PFSK-1 (cell line): Measurements from ENCODE around the gene ERC2.

Experiments used
- FOXP2 ChIP-seq: optimal IDR thresholded peaks from 2 replicates; pipeline ENCODE3; 2011; ENCODE audit warnings: borderline replicate concordance, control low read depth, inconsistent platforms; ENCODE audit not compliant: insufficient read depth; ENCODE audit errors: extremely low read length, extremely low read depth
- POLR2AphosphoS5 ChIP-seq: IDR thresholded peaks from 2 replicates; pipeline ENCODE4 v1.6.1; 2012; ENCODE audit warnings: low read depth, mild to moderate bottlenecking, control low read depth, low read length, moderate library complexity
- SIN3A ChIP-seq: IDR thresholded peaks from 2 replicates; pipeline ENCODE4 v1.6.1; 2012; ENCODE audit warnings: mild to moderate bottlenecking, low read length, moderate library complexity, borderline replicate concordance; ENCODE audit not compliant: insufficient read depth
- TAF1 ChIP-seq: IDR thresholded peaks from 2 replicates; pipeline ENCODE4 v1.6.1; 2012; ENCODE audit warnings: low read length, control low read depth, borderline replicate concordance; ENCODE audit not compliant: insufficient read depth
- TF ChIP-seq, protein P1 (sequence below), 2 experiments: IDR thresholded peaks; 2 replicates each; pipeline versions ENCODE4 v1.6.1 to v1.8.0; 2011 to 2012; ENCODE audit warnings: low read depth in 2 of 2, low read length in 2 of 2, control low read depth in 1 of 2, inconsistent platforms in 1 of 2, mild to moderate bottlenecking in 1 of 2, moderate library complexity in 1 of 2; ENCODE audit not compliant: insufficient read depth in 1 of 2

ERC2 gene

DNA sequence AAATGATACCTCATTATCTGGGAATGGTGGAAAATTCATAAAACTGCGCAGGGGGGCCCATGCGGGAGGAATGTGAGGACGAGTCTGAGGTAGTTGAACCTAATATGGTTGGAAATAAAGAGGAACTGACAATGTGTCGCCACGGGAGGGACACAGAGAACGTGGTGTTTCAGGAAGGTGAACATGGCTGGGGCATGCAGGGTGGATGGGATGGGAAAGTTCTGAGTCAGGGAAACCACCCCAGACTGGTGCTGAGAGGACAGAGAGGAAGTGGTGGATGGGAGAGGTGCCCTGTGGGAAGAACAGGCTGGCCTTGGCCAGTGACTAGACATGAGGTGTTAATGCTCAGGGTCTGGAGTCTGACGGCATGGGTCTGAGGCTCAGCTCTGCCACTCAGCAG is 844.0 kb downstream of the ERC2 start:
- TF ChIP-seq POLR2AphosphoS5 = no peak
- no peak for TF ChIP-seq FOXP2
- TF ChIP-seq SIN3A = no peak
- TF ChIP-seq, protein P1, sequence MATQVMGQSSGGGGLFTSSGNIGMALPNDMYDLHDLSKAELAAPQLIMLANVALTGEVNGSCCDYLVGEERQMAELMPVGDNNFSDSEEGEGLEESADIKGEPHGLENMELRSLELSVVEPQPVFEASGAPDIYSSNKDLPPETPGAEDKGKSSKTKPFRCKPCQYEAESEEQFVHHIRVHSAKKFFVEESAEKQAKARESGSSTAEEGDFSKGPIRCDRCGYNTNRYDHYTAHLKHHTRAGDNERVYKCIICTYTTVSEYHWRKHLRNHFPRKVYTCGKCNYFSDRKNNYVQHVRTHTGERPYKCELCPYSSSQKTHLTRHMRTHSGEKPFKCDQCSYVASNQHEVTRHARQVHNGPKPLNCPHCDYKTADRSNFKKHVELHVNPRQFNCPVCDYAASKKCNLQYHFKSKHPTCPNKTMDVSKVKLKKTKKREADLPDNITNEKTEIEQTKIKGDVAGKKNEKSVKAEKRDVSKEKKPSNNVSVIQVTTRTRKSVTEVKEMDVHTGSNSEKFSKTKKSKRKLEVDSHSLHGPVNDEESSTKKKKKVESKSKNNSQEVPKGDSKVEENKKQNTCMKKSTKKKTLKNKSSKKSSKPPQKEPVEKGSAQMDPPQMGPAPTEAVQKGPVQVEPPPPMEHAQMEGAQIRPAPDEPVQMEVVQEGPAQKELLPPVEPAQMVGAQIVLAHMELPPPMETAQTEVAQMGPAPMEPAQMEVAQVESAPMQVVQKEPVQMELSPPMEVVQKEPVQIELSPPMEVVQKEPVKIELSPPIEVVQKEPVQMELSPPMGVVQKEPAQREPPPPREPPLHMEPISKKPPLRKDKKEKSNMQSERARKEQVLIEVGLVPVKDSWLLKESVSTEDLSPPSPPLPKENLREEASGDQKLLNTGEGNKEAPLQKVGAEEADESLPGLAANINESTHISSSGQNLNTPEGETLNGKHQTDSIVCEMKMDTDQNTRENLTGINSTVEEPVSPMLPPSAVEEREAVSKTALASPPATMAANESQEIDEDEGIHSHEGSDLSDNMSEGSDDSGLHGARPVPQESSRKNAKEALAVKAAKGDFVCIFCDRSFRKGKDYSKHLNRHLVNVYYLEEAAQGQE (IDR thresholded peaks at IDR 0.05; ENCODE audit: insufficient read depth in 1 of 2, low read depth in 2 of 2, low read length in 2 of 2) = no peak
- no peak for TF ChIP-seq TAF1

DNA sequence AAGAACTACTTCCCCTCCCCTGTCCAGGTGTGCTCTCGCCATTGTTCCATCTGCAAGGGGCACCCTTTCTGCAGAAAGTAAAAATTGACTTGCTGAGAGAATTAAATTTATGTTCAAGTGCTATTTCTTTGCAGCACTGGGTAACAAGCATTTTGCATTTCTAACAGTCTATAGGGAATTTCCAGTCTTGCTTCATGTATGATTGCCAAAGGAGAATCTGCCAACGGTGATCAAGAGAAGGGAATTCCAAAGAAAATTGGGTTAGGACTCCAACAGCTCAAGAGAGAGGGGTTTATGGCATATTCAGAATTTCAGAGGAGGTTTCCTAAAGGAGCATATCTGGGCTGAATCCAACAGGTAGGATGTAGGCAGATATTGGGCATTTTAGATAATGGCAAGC is 844.5 kb downstream of the ERC2 start:
- TF ChIP-seq POLR2AphosphoS5 (no peak), TAF1 (no peak), SIN3A (no peak), FOXP2 (no peak)
- TF ChIP-seq, protein P1 (IDR thresholded peaks at IDR 0.05; ENCODE audit: insufficient read depth in 1 of 2, low read depth in 2 of 2, low read length in 2 of 2) = no peak

DNA sequence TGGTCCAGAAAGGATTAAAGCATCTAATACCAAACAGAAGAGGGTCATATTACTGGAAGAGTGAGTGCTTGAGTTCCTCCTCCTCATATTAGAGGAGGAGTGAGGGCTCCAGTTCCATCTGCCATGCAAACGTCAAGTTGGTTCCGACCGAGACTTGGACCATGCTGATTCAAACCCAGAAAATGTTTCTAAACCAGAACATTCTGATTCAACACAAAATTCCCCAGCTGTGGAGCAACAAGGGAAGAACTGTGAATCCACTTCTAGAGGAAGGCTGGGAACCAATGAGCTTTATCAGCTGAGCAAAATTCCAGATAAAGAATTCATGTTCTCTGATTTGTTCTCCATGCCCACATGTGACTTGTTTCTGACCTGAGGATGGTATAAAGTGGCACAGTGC is 845.5 kb downstream of the ERC2 start:
- TF ChIP-seq FOXP2 (no peak), TAF1 (no peak), SIN3A (no peak), POLR2AphosphoS5 (no peak)
- TF ChIP-seq, protein P1 (IDR thresholded peaks at IDR 0.05; ENCODE audit: insufficient read depth in 1 of 2, low read depth in 2 of 2, low read length in 2 of 2) = no peak

DNA sequence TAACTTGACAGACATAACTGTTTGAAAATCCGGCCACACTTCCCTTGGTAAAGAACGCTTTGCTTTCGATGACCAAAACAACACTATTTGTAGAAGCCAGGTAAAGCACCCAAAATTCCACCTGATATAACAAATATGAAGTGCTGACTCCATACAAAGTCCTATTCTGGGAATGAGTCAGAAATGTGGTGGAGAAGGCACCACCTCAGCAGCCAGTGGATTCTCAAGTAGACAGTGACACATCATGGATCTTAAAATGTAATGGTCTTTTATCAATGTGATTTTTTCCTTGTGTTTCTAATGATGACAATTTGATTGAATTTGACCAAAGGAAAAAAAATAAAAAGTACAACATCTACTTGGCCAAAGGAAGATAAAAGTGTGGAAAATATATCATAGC is 846.2 kb downstream of the ERC2 start:
- TF ChIP-seq SIN3A = no peak
- TF ChIP-seq TAF1 = no peak
- TF ChIP-seq, protein P1 (IDR thresholded peaks at IDR 0.05; ENCODE audit: insufficient read depth in 1 of 2, low read depth in 2 of 2, low read length in 2 of 2) = no peak
- TF ChIP-seq FOXP2 = no peak
- no peak for TF ChIP-seq POLR2AphosphoS5

DNA sequence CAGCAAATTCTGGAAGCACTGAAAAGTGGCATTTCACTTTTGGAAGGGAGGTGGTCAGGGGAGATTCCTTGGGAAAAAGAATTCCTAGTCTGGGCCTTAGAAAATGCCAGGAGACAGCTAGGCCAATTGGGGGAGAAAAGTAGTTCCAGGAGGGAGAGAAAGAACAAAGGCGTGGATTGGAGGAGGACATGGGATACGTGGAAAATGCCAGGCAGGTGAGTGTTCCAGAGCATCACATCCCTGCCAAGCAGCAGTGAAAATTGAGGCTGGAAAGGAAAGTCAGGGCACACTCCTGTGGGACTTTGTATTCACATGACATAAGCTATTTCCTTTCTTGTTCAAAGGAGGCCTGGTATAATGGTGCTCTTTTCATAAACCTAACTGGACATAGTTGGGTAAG is 846.6 kb downstream of the ERC2 start:
- TF ChIP-seq POLR2AphosphoS5 = no peak
- TF ChIP-seq SIN3A = no peak
- TF ChIP-seq FOXP2 = no peak
- TF ChIP-seq TAF1 = no peak
- TF ChIP-seq, protein P1 (IDR thresholded peaks at IDR 0.05; ENCODE audit: insufficient read depth in 1 of 2, low read depth in 2 of 2, low read length in 2 of 2) = no peak
